ENCODE data around the gene BZW2.
"Not testable (repeated sequence)": the region's sequence is repeated elsewhere in the genome, so short reads cannot be mapped to it uniquely, and the experiment has no call there.

Gene BZW2

DNA sequence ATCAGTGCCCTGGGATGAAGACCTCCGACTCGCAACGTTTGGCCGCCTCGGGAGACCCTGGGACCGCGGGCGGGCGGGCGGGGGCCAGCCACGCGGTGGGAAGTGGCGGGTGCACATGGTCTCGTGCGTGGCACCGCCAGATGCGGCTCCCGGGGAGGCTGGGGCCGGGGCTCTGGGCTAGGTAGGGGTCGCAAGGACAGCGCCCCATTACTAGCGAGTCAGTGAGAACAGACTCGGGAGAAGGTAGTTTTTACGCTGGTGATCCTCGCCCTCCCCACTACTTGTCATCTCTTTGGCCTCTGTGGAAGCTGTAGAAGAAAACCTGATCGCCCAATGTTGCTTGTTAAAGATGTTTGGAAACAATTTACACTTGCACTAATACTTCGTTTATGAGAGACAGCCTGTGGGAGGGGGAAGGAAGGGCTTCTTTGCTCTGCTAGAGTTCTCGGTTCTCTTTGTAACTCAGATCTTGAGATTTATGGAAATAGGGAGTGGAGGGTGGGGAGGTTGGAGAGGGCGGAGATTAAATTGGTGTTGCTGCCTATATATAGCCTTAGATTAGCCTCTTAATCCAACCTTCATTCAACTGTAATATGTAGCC is 591 bp downstream of the BZW2 start:
- no peak for FAIRE-seq
- no peak for DNase-seq (ENCODE audit: insufficient read length)
- TF ChIP-seq TAF1 (IDR thresholded peaks at IDR 0.05; ENCODE audit: borderline replicate concordance, low read depth, low read length) (no peak), POLR2A (IDR thresholded peaks at IDR 0.05; ENCODE audit: low read depth, low read length) (no peak), POLR2AphosphoS5 (IDR thresholded peaks at IDR 0.05; ENCODE audit: low read depth, low read length) (no peak)

DNA sequence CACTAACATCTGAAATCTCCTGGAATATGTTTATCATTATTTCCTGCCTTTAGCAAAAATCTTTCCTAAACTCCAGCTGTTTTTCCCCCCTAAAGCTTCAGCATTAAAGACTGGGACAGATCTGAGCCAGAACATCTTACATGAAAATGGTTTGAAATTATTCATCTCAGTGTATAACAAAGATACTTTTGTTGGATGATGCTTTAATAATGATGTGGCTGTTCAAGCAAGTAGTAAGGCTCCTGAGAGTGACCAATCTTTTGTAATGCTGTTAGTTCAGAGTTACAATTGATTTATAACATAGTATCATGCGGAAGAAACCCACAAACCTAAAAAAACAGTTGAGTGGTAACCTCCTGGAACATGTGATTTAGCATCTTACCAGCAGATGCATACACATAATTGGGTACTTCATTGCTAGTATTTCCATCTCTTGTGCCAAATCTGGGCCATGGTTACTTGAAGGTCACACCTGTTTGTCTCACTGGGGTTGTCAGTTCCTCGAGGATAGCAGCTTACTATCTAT is 1.5 kb downstream of the BZW2 start:
- TF ChIP-seq POLR2A (IDR thresholded peaks at IDR 0.05; ENCODE audit: low read depth, low read length) = no peak
- no peak for TF ChIP-seq TAF1 (IDR thresholded peaks at IDR 0.05; ENCODE audit: borderline replicate concordance, low read depth, low read length)
- no peak for TF ChIP-seq POLR2AphosphoS5 (IDR thresholded peaks at IDR 0.05; ENCODE audit: low read depth, low read length)
- DNase-seq (ENCODE audit: insufficient read length) (no peak), FAIRE-seq (no peak)

DNA sequence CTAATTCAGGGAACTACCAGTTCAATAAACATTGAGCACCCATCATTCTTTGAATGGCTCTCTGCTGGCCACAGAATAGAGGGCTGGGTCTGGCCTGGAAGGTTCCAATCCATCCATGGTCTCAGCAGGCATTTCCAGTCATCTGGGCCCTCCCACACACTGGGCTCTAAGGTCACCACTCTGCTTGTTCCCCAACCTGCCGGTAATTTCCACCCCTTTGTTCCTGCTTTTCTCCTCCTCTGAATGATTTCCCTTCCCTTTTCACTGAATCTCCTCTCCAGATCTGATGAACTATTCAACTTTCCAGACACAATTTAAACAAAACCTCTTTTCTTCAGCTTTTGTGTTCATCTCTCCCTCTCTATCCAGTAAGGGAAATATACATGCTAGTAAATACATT is 2.6 kb downstream of the BZW2 start:
- TF ChIP-seq TAF1 (IDR thresholded peaks at IDR 0.05; ENCODE audit: borderline replicate concordance, low read depth, low read length) (no peak), POLR2A (IDR thresholded peaks at IDR 0.05; ENCODE audit: low read depth, low read length) (no peak), POLR2AphosphoS5 (IDR thresholded peaks at IDR 0.05; ENCODE audit: low read depth, low read length) (no peak)
- FAIRE-seq (no peak), DNase-seq (ENCODE audit: insufficient read length) (no peak)

DNA sequence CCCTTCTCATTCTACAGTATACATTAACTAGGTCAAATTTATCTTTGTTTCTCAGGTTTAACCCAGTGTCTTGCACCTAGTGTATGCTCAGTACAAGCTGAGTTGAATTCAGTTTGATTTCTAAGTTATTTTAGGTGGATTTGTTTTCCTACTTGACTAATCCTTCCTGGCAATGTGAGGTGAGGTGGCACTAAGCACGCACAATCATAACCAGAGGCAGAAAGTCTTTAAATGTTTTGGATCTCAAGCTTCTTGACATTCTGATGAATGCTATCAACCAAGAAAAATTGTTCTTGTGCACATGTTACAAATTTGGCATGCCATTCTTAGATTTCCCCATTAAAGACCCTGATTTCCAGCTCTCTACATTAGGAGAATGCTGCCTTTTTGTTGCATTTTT is 3.2 kb downstream of the BZW2 start:
- DNase-seq (ENCODE audit: insufficient read length) (no peak), FAIRE-seq (no peak)
- no peak for TF ChIP-seq POLR2AphosphoS5 (IDR thresholded peaks at IDR 0.05; ENCODE audit: low read depth, low read length)
- no peak for TF ChIP-seq POLR2A (IDR thresholded peaks at IDR 0.05; ENCODE audit: low read depth, low read length)
- TF ChIP-seq TAF1 (IDR thresholded peaks at IDR 0.05; ENCODE audit: borderline replicate concordance, low read depth, low read length) = no peak

DNA sequence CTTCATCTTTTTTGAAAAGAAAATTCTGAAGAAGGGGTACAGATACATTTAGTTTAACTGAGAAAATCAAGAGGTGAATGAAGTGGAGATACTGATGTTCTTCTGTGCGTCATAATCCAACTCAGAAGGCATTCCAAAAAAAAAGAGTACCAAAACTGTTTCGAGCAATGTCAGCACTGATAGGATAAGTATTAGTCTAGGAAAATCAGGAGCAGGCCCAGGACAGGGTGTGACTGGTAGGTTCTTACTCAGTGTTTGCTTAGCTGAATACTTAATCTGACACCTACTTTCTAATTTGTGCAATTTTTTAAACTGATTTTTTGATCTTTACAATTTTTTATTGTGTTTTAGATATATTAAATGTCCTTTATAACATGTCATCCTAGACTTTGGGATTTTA is 4.3 kb downstream of the BZW2 start:
- TF ChIP-seq POLR2AphosphoS5 (IDR thresholded peaks at IDR 0.05; ENCODE audit: low read depth, low read length) (no peak), TAF1 (IDR thresholded peaks at IDR 0.05; ENCODE audit: borderline replicate concordance, low read depth, low read length) (no peak), POLR2A (IDR thresholded peaks at IDR 0.05; ENCODE audit: low read depth, low read length) (no peak)
- FAIRE-seq (no peak), DNase-seq (ENCODE audit: insufficient read length) (no peak)

DNA sequence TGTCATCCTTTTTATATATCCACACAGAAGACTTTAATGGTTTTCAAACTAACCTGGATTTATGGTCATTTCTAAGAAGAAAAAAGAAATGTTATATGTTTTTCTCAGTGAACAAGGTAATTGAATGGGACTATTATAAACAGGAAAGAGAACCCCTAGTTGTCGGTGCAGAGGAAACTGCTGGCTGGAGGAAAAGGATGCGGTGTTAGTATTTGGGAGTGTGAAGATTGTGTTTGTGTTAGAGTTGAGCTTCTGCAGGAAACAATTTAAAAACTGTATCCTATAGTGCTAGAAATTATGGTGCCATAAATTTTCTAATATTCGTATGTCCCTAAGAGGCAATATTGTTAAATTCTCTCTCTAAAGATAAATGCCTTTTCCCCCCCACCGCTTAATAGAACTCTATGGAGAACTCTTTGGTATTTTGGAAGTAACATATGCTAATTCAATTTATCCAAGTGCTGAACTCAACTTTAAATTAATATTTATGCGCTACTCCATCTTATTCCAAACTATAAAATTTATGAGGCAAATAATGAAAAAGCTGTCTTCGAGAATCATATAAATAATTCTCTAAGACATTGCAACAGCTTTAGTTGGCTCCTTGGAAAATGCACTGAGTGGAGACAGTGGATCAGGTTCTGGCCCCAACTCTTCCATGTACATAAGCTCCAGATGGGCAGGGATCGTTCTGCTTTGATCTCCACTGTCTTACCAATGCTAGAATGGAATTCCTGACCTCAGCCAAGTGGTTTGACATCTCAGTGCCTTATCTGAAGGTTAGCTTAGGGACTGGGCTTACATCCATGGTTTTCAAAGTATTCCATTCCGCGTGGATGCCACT is 5.6 kb downstream of the BZW2 start:
- DNase-seq (ENCODE audit: insufficient read length) = no peak

DNA sequence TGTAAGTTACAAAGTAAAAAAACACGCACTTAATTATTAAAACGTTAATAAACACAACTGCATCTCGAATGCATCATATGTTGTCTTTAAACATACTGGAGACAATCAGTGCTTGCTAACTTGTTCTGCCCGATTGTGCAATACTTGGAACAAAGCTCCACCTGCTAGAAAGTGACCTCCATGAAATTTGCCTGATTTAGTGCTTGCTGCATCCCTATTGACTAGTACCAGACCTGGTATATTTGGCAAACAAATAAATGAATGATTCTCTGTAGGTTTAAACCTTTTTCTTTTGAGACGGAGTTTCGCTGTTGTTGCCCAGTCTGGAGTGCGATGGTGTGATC is 6.2 kb downstream of the BZW2 start:
- FAIRE-seq = no peak
- TF ChIP-seq POLR2AphosphoS5 (IDR thresholded peaks at IDR 0.05; ENCODE audit: low read depth, low read length) = no peak
- TF ChIP-seq TAF1 (IDR thresholded peaks at IDR 0.05; ENCODE audit: borderline replicate concordance, low read depth, low read length) = no peak
- TF ChIP-seq POLR2A (IDR thresholded peaks at IDR 0.05; ENCODE audit: low read depth, low read length) = no peak
- DNase-seq (ENCODE audit: insufficient read length) = no peak

More for the DNA sequence above, 5.6 kb downstream of the BZW2 start:
- no peak for FAIRE-seq
- TF ChIP-seq POLR2A (IDR thresholded peaks at IDR 0.05; ENCODE audit: low read depth, low read length) (no peak), TAF1 (IDR thresholded peaks at IDR 0.05; ENCODE audit: borderline replicate concordance, low read depth, low read length) (no peak)

DNA sequence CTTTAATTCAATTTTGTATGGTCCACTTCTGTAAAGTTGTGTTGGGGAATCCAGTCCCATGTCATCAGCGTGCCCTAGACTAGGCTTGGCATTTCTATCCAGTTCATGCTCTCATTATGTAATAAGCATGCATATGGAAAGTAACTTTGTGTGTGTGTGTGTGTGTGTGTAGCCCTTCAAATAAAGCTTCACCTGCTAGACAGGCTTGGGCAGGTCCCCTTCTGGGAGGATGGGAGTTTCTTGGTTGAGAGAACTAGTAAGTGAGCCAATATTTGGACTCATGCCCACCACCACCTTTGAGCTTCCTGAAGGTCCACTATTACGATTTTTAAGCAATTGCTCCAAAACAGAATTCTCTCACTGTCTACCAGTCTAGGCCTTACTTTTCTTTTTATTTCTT is 6.9 kb downstream of the BZW2 start:
- TF ChIP-seq POLR2A (IDR thresholded peaks at IDR 0.05; ENCODE audit: low read depth, low read length) = no peak
- TF ChIP-seq TAF1 (IDR thresholded peaks at IDR 0.05; ENCODE audit: borderline replicate concordance, low read depth, low read length) = no peak
- no peak for TF ChIP-seq POLR2AphosphoS5 (IDR thresholded peaks at IDR 0.05; ENCODE audit: low read depth, low read length)
- no peak for DNase-seq (ENCODE audit: insufficient read length)
- no peak for FAIRE-seq

DNA sequence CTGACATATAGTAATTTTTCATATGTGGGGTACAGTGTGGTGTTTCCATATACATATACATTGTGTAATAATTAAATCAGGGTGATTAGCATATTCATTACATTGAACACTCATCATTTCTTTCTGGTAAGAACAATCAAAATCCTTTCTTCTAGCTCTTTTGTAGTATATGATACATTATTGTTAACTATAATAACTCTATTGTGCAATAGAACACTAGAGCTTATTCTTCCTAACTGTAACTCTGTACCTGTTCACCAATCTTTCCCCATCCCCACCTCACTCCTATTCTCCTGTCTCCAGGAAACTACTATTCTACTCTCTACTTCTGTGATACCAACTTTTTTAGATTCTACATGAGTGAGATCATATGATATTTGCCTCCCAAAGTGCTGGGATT is 9.4 kb downstream of the BZW2 start:
- TF ChIP-seq POLR2AphosphoS5 (IDR thresholded peaks at IDR 0.05; ENCODE audit: low read depth, low read length) (no peak), POLR2A (IDR thresholded peaks at IDR 0.05; ENCODE audit: low read depth, low read length) (no peak), TAF1 (IDR thresholded peaks at IDR 0.05; ENCODE audit: borderline replicate concordance, low read depth, low read length) (no peak)
- FAIRE-seq (no peak), DNase-seq (ENCODE audit: insufficient read length) (no peak)

DNA sequence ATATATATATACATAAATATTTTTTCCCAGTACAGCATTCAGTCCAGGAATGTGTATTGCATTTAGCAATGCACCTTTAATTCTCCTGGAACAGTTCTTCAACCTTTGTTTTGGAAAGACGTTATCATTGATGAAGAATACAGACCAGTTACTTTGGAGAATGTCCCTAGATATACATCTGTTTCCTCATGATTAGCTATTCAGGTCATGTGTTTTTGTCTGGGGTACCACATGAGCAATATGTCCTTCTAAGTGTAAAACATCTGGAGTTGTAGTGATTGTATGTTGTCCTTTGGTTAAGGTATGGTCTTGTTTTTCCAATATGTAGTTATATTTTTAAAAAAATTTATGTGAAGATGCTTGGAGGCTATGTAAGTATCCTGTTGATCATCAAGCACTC is 10.2 kb downstream of the BZW2 start:
- FAIRE-seq (no peak), DNase-seq (ENCODE audit: insufficient read length) (no peak)
- no peak for TF ChIP-seq TAF1 (IDR thresholded peaks at IDR 0.05; ENCODE audit: borderline replicate concordance, low read depth, low read length)
- TF ChIP-seq POLR2A (IDR thresholded peaks at IDR 0.05; ENCODE audit: low read depth, low read length) = no peak
- no peak for TF ChIP-seq POLR2AphosphoS5 (IDR thresholded peaks at IDR 0.05; ENCODE audit: low read depth, low read length)

DNA sequence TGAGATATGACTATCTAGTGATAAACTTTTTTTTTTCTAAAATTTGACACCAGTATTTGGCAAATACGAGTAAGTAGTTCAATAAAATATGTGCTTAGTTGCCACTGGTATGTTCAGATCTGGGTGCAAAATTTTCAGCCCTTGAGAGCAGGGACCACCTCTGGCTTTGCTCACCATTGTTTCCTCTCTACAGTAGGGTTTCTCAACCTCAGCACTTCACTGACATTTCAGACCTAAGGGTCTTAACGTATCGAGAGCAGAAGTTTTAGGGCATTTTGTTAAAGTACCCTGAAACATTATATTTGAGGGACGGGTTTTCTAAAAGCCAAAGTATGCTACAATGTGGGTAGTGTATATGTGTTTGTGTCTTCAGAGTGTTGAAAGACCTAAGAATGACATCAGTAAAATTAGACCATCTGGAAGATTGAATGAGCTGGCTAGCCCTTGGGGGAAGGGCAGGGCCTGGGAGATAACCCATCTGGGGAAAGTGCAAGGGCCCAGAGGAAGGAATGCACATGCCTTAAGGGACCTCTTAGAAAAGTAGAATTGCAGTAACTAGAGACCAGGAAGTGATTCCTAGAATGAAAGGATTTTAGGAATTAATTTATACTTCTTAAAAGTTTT is 11.8 kb downstream of the BZW2 start:
- DNase-seq (ENCODE audit: insufficient read length) = no peak
- no peak for FAIRE-seq
- no peak for TF ChIP-seq POLR2AphosphoS5 (IDR thresholded peaks at IDR 0.05; ENCODE audit: low read depth, low read length)
- no peak for TF ChIP-seq TAF1 (IDR thresholded peaks at IDR 0.05; ENCODE audit: borderline replicate concordance, low read depth, low read length)
- TF ChIP-seq POLR2A (IDR thresholded peaks at IDR 0.05; ENCODE audit: low read depth, low read length) = no peak

DNA sequence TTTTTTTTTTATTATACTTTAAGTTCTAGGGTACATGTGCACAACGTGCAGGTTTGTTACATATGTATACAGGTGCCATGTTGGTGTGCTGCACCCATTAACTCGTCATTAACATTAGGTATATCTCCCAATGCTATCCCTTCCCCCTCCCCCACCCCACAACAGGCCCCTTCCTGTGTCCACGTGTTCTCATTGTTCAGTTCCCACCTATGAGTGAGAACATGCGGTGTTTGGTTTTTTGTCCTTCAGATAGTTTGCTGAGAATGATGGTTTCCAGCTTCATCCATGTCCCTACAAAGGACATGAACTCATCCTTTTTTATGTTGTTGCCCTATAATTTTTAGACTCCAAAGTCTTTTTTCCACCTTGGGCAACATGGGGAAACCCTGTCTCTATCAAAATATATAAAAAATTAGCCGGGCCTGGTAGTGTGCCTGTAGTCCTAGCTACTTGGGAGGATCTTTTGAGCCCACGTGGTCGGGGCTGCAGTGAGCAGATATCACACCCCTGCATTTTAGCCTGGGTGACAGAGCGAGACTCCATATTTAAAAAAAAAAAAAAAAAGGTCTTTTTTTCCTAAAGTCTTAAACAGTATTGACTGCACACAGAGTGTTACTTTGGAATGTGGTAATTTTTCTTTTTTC is 14.0 kb downstream of the BZW2 start:
- FAIRE-seq; DNase-seq (ENCODE audit: insufficient read length): not testable (repeated sequence)

Measured in GM12892 (cell line).